ENCODE results near the gene RTKN2. TPM values are rescaled to one million over a fixed set of nuclear protein-coding genes. Genes with fewer than 3 reads are reported as not detected.

RTKN2 gene
- total and polyA plus RNA-seq, 9 donors = 0.05 to 0.52 (median 0.20) TPM

- TF ChIP-seq POLR2A (IDR thresholded peaks at IDR 0.05) = no peak
- TF ChIP-seq CTCF (IDR thresholded peaks at IDR 0.05) = no peak
- TF ChIP-seq EP300 (IDR thresholded peaks at IDR 0.05) = no peak
- intact Hi-C loops (cut with DNase I) = no loop called here
- Histone ChIP-seq H3K36me3 (no peaks in the 10 kb centered on the region), H3K4me1 (ENCODE audit: insufficient read depth) (peaks cover 2% of the 10 kb centered on the region), H3K27me3 (no peaks in the 10 kb centered on the region), H3K4me3 (no peak overlapping the region), H3K9me3 (no peaks in the 10 kb centered on the region), H3K27ac (no peak overlapping the region)
- WGBS, 3 donors = 49 to 70% (median 56%) methylated on average over 2 of the region's 2 CpGs
- no peak for DNase-seq
Measured at GRCh38 chr10:62234077-62234605, 34.5 kb downstream of the RTKN2 start.

GRCh38 chr10:62233356-62234076 is 35.1 kb downstream of the RTKN2 start:
- 23 to 35% (median 26%) methylated on average over 5 of the region's 5 CpGs for WGBS, 3 donors
- Histone ChIP-seq H3K9me3 (no peaks in the 10 kb centered on the region), H3K4me1 (ENCODE audit: insufficient read depth) (peaks cover 2% of the 10 kb centered on the region), H3K27ac (no peak overlapping the region), H3K4me3 (no peak overlapping the region), H3K27me3 (no peaks in the 10 kb centered on the region), H3K36me3 (no peaks in the 10 kb centered on the region)
- TF ChIP-seq EP300 (IDR thresholded peaks at IDR 0.05) (no peak), CTCF (IDR thresholded peaks at IDR 0.05) (no peak), POLR2A (IDR thresholded peaks at IDR 0.05) (no peak)
- intact Hi-C loops (cut with DNase I) = no loop called here
- no peak for DNase-seq

- no peaks in the 10 kb centered on the region for H3K9me3 ChIP-seq
- H3K36me3 ChIP-seq = no peaks in the 10 kb centered on the region
- 48 to 71% (median 57%) methylated on average over 4 of the region's 4 CpGs for WGBS, 3 donors
- TF ChIP-seq EP300 (IDR thresholded peaks at IDR 0.05) (no peak), POLR2A (IDR thresholded peaks at IDR 0.05) (no peak), CTCF (IDR thresholded peaks at IDR 0.05) (no peak)
- intact Hi-C loops (cut with DNase I) = no loop called here
- H3K4me1 ChIP-seq (ENCODE audit: insufficient read depth) = peaks cover 2% of the 10 kb centered on the region
- no peak for DNase-seq
- H3K27ac ChIP-seq = no peak overlapping the region
- H3K27me3 ChIP-seq = no peaks in the 10 kb centered on the region
- H3K4me3 ChIP-seq = no peak overlapping the region
Measured at GRCh38 chr10:62231805-62232204, 36.8 kb downstream of the RTKN2 start.

- Histone ChIP-seq H3K4me1 (ENCODE audit: insufficient read depth) (peaks cover 2% of the 10 kb centered on the region), H3K9me3 (no peaks in the 10 kb centered on the region), H3K27me3 (no peaks in the 10 kb centered on the region), H3K27ac (no peak overlapping the region), H3K36me3 (no peaks in the 10 kb centered on the region), H3K4me3 (no peak overlapping the region)
- intact Hi-C loops (cut with DNase I) = no loop called here
- no peak for DNase-seq
- WGBS, 3 donors = 17 to 22% (median 21%) methylated on average over 1 of the region's 1 CpG
- TF ChIP-seq CTCF (IDR thresholded peaks at IDR 0.05) = no peak
- TF ChIP-seq POLR2A (IDR thresholded peaks at IDR 0.05) = no peak
- TF ChIP-seq EP300 (IDR thresholded peaks at IDR 0.05) = no peak
Measured at GRCh38 chr10:62231371-62231770, 37.3 kb downstream of the RTKN2 start.
